ENCODE data around the gene L3MBTL2. TPM values are rescaled to one million over a fixed set of nuclear protein-coding genes. Genes with fewer than 3 reads are reported as not detected.

L3MBTL2 gene
- total RNA-seq, 1 experiment from 2014 or later, result 24.7 TPM

DNA sequence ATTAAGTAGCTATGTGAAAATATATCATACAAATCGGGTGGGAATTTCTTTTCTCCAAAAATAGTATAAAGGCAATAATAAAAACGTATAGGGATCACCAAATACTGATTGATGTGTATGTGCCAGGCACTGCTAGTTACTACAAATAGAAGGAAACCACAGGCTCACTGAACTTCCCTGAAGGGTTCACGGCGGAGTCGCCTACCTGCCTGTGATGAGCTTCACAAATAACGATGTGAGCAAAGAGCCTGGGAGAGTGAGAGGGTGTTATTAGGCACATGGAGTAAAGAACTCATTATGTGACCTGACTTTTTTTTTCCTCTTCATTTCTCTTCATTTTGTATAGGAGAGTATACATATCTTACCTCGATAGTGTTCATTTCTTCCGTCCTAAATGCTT is 36.0 kb upstream of the L3MBTL2 start:
- Histone ChIP-seq H2AFZ (ENCODE audit: low read depth, low read length, poor library complexity, severe bottlenecking) (no peak overlapping the region), H3K36me3 (ENCODE audit: control insufficient read depth in 1 of 2, insufficient read depth in 2 of 2, low read length in 2 of 2) (peaks cover 45 to 71% of the 10 kb centered on the region in 2 experiments), H3K9me2 (ENCODE audit: insufficient read depth) (no peaks in the 10 kb centered on the region), H3K27me3 (ENCODE audit: insufficient read depth, low read length) (no peaks in the 10 kb centered on the region), H3K27ac (ENCODE audit: low read depth, low read length) (no peak overlapping the region), H3K9me3 (ENCODE audit: control insufficient read depth in 1 of 2, insufficient read depth in 1 of 2, low read depth in 1 of 2, low read length in 2 of 2) (no peaks in the 10 kb centered on the region), H3K79me2 (ENCODE audit: insufficient read depth, low read length) (no peaks in the 10 kb centered on the region), H3K9ac (ENCODE audit: low read length) (no peak overlapping the region), H3K4me1 (ENCODE audit: control insufficient read depth in 1 of 2, insufficient read depth in 2 of 2, low read length in 2 of 2) (no peaks in the 10 kb centered on the region), H3K4me2 (ENCODE audit: low read length) (no peak overlapping the region), H4K20me1 (ENCODE audit: insufficient read depth) (no peaks in the 10 kb centered on the region), H3K4me3 (replicated peaks in 1 of 2; ENCODE audit: low read depth in 1 of 2, low read length in 2 of 2) (no peak overlapping the region)
- intact Hi-C loops (cut with micrococcal nuclease), result loop anchor here (5.0 kb wide), 1 partner anchor 37 kb away; no protein-coding TSS in a partner anchor
- no peak for ATAC-seq
- ChIA-PET CTCF (no interaction called here), POLR2A (no interaction called here), RAD21 (ENCODE audit: low non-redundant PET in 1 of 2, low total read pairs in 2 of 2, uncharacterized antibody in 2 of 2, unreplicated experiment in 2 of 2) (no interaction called here)
- no peak for TF ChIP-seq SP1 (IDR thresholded peaks at IDR 0.05; ENCODE audit: low read depth)
- TF ChIP-seq CBX3 (IDR thresholded peaks at IDR 0.05; ENCODE audit: low read depth), result no peak
- TF ChIP-seq EZH2phosphoT487 (IDR thresholded peaks at IDR 0.05; ENCODE audit: borderline replicate concordance), result no peak
- no peak for TF ChIP-seq FOSL1 (IDR thresholded peaks at IDR 0.05; ENCODE audit: low read depth)
- TF ChIP-seq, protein P1, sequence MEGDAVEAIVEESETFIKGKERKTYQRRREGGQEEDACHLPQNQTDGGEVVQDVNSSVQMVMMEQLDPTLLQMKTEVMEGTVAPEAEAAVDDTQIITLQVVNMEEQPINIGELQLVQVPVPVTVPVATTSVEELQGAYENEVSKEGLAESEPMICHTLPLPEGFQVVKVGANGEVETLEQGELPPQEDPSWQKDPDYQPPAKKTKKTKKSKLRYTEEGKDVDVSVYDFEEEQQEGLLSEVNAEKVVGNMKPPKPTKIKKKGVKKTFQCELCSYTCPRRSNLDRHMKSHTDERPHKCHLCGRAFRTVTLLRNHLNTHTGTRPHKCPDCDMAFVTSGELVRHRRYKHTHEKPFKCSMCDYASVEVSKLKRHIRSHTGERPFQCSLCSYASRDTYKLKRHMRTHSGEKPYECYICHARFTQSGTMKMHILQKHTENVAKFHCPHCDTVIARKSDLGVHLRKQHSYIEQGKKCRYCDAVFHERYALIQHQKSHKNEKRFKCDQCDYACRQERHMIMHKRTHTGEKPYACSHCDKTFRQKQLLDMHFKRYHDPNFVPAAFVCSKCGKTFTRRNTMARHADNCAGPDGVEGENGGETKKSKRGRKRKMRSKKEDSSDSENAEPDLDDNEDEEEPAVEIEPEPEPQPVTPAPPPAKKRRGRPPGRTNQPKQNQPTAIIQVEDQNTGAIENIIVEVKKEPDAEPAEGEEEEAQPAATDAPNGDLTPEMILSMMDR (IDR thresholded peaks at IDR 0.05 in 2 of 3, conservative IDR thresholded peaks at IDR 0.05 in 1 of 3; ENCODE audit: borderline replicate concordance in 1 of 3, insufficient read depth in 1 of 3, low read depth in 2 of 3, low read length in 2 of 3), result no peak
- TF ChIP-seq, protein P2, sequence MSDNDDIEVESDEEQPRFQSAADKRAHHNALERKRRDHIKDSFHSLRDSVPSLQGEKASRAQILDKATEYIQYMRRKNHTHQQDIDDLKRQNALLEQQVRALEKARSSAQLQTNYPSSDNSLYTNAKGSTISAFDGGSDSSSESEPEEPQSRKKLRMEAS (IDR thresholded peaks at IDR 0.05), result no peak
- TF ChIP-seq, protein P3, sequence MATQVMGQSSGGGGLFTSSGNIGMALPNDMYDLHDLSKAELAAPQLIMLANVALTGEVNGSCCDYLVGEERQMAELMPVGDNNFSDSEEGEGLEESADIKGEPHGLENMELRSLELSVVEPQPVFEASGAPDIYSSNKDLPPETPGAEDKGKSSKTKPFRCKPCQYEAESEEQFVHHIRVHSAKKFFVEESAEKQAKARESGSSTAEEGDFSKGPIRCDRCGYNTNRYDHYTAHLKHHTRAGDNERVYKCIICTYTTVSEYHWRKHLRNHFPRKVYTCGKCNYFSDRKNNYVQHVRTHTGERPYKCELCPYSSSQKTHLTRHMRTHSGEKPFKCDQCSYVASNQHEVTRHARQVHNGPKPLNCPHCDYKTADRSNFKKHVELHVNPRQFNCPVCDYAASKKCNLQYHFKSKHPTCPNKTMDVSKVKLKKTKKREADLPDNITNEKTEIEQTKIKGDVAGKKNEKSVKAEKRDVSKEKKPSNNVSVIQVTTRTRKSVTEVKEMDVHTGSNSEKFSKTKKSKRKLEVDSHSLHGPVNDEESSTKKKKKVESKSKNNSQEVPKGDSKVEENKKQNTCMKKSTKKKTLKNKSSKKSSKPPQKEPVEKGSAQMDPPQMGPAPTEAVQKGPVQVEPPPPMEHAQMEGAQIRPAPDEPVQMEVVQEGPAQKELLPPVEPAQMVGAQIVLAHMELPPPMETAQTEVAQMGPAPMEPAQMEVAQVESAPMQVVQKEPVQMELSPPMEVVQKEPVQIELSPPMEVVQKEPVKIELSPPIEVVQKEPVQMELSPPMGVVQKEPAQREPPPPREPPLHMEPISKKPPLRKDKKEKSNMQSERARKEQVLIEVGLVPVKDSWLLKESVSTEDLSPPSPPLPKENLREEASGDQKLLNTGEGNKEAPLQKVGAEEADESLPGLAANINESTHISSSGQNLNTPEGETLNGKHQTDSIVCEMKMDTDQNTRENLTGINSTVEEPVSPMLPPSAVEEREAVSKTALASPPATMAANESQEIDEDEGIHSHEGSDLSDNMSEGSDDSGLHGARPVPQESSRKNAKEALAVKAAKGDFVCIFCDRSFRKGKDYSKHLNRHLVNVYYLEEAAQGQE (IDR thresholded peaks at IDR 0.05; ENCODE audit: low read depth), result no peak
- no peak for TF ChIP-seq CEBPB (IDR thresholded peaks at IDR 0.05; ENCODE audit: low read depth)
- TF ChIP-seq YY1 (IDR thresholded peaks at IDR 0.05; ENCODE audit: extremely low read depth, insufficient replicate concordance, low read depth, low read length), result no peak
- no peak for TF ChIP-seq SIN3A (IDR thresholded peaks at IDR 0.05; ENCODE audit: low read depth)
- TF ChIP-seq POLR2A (IDR thresholded peaks at IDR 0.05; ENCODE audit: borderline replicate concordance, extremely low read depth, insufficient read depth, insufficient read length), result no peak
- TF ChIP-seq JUND (IDR thresholded peaks at IDR 0.05), result no peak
- no peak for TF ChIP-seq ZNF274 (IDR thresholded peaks at IDR 0.05; ENCODE audit: low read depth, low read length)
- TF ChIP-seq TCF7L2 (IDR thresholded peaks at IDR 0.05; ENCODE audit: borderline replicate concordance, extremely low read depth, insufficient read depth, insufficient read length), result no peak
- TF ChIP-seq, protein P4, sequence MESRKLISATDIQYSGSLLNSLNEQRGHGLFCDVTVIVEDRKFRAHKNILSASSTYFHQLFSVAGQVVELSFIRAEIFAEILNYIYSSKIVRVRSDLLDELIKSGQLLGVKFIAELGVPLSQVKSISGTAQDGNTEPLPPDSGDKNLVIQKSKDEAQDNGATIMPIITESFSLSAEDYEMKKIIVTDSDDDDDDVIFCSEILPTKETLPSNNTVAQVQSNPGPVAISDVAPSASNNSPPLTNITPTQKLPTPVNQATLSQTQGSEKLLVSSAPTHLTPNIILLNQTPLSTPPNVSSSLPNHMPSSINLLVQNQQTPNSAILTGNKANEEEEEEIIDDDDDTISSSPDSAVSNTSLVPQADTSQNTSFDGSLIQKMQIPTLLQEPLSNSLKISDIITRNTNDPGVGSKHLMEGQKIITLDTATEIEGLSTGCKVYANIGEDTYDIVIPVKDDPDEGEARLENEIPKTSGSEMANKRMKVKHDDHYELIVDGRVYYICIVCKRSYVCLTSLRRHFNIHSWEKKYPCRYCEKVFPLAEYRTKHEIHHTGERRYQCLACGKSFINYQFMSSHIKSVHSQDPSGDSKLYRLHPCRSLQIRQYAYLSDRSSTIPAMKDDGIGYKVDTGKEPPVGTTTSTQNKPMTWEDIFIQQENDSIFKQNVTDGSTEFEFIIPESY (IDR thresholded peaks at IDR 0.05; ENCODE audit: extremely low read depth, insufficient replicate concordance, low read length), result no peak
- no peak for TF ChIP-seq EZH2 (IDR thresholded peaks at IDR 0.05)
- no peak for TF ChIP-seq RAD21 (IDR thresholded peaks at IDR 0.05; ENCODE audit: low read depth)
- TF ChIP-seq SRF (IDR thresholded peaks at IDR 0.05; ENCODE audit: low read depth), result no peak
- BruUV-seq (replicated peaks), result no TSS peak
- DNase-seq (ENCODE audit: low read depth, low spot score), result no peak

All from HCT116 (cell line).